ENCODE data around the gene TNFRSF13B.

Gene TNFRSF13B

GRCh38 chr17:16936536-16937310 is 35.2 kb downstream of the TNFRSF13B start:
- no peak for DNase-seq

GRCh38 chr17:16935786-16936185 is 36.1 kb downstream of the TNFRSF13B start:
- DNase-seq = no peak

GRCh38 chr17:16935241-16935663 is 36.7 kb downstream of the TNFRSF13B start:
- no peak for DNase-seq

- no peak for DNase-seq
These were observed 37.1 kb downstream of the TNFRSF13B start for GRCh38 chr17:16934836-16935235.

GRCh38 chr17:16934133-16934795 is 37.7 kb downstream of the TNFRSF13B start:
- DNase-seq = no peak

- DNase-seq = no peak
These were observed 38.4 kb downstream of the TNFRSF13B start for GRCh38 chr17:16933317-16934132.

GRCh38 chr17:16932611-16933010 is 39.3 kb downstream of the TNFRSF13B start:
- DNase-seq = no peak

- DNase-seq = no peak
These were observed 39.8 kb downstream of the TNFRSF13B start for GRCh38 chr17:16932156-16932555.

GRCh38 chr17:16931318-16932060 is 40.4 kb downstream of the TNFRSF13B start:
- DNase-seq = no peak

- no peak for DNase-seq
These were observed 41.2 kb downstream of the TNFRSF13B start for GRCh38 chr17:16930571-16931317.

- DNase-seq = no peak
These were observed 42.0 kb downstream of the TNFRSF13B start for GRCh38 chr17:16929757-16930520.

GRCh38 chr17:16929035-16929680 is 42.8 kb downstream of the TNFRSF13B start:
- DNase-seq = no peak

- no peak for DNase-seq
These were observed 43.4 kb downstream of the TNFRSF13B start for GRCh38 chr17:16928406-16929034.

GRCh38 chr17:16927641-16928321 is 44.1 kb downstream of the TNFRSF13B start:
- DNase-seq = no peak

GRCh38 chr17:16926571-16927451 is 45.1 kb downstream of the TNFRSF13B start:
- no peak for DNase-seq

GRCh38 chr17:16926061-16926511 is 45.8 kb downstream of the TNFRSF13B start:
- no peak for DNase-seq

- DNase-seq = no peak
These were observed 46.4 kb downstream of the TNFRSF13B start for GRCh38 chr17:16925461-16926060.

All from stimulated activated CD4-positive, alpha-beta T cell treated with anti-CD3 and anti-CD28 coated beads, Interleukin-2, amount 100 ng/mL, for 24 hours (primary cell).